ENCODE data around the gene VDR.
A peak's percentile ranks its signal among the peaks of the same experiment; 100 is the strongest.

The VDR gene

GRCh38 chr12:47927346-47927745, 22.6 kb upstream of the VDR start:
- DNase-seq: no peak

GRCh38 chr12:47921907-47922306, 17.1 kb upstream of the VDR start:
- no peak for DNase-seq

- DNase-seq: no peak
Observed at GRCh38 chr12:47920913-47921312, 16.1 kb upstream of the VDR start.

- no peak for DNase-seq
Observed at GRCh38 chr12:47913081-47913480, 8.3 kb upstream of the VDR start.

GRCh38 chr12:47912556-47912955, 7.8 kb upstream of the VDR start:
- no peak for DNase-seq

- peak; percentile 51 for DNase-seq
Observed at GRCh38 chr12:47910981-47911380, 6.2 kb upstream of the VDR start.

GRCh38 chr12:47910486-47910885, 5.7 kb upstream of the VDR start:
- DNase-seq: peak; percentile 85

- peak; percentile 46 for DNase-seq
Observed at GRCh38 chr12:47909839-47910465, 5.2 kb upstream of the VDR start.

- no peak for DNase-seq
Observed at GRCh38 chr12:47908738-47909137, 3.9 kb upstream of the VDR start.

- DNase-seq: no peak
Observed at GRCh38 chr12:47907851-47908454, 3.2 kb upstream of the VDR start.

- DNase-seq: peak; percentile 87
Observed at GRCh38 chr12:47903927-47904712, 674 bp downstream of the VDR start.

- peak; percentile 79 for DNase-seq
Observed at GRCh38 chr12:47903151-47903611, 1.6 kb downstream of the VDR start.

- DNase-seq: no peak
Observed at GRCh38 chr12:47902131-47902639, 2.6 kb downstream of the VDR start.

GRCh38 chr12:47901718-47902093, 3.1 kb downstream of the VDR start:
- DNase-seq: no peak

- DNase-seq: no peak
Observed at GRCh38 chr12:47901063-47901717, 3.6 kb downstream of the VDR start.

- DNase-seq: no peak
Observed at GRCh38 chr12:47900131-47901062, 4.4 kb downstream of the VDR start.

GRCh38 chr12:47899466-47899865, 5.3 kb downstream of the VDR start:
- DNase-seq: no peak

- no peak for DNase-seq
Observed at GRCh38 chr12:47896633-47897032, 8.2 kb downstream of the VDR start.

GRCh38 chr12:47896022-47896421, 8.8 kb downstream of the VDR start:
- no peak for DNase-seq

GRCh38 chr12:47894652-47895051, 10.1 kb downstream of the VDR start:
- DNase-seq: no peak

GRCh38 chr12:47894068-47894467, 10.7 kb downstream of the VDR start:
- DNase-seq: no peak

- DNase-seq: no peak
Observed at GRCh38 chr12:47892819-47893218, 12.0 kb downstream of the VDR start.

Measured in fibroblast of skin of right biceps (primary cell).